HepG2 (cell line): ENCODE results near the gene KRT4. TPM values are rescaled to one million over a fixed set of nuclear protein-coding genes. Genes with fewer than 3 reads are reported as not detected.

Experiments
- ATAC-seq: fragments of 200-7000 bp; cut with Tn5 transposase; 3 replicates; pipeline ENCODE4 v1.9.1; 2020; ENCODE audit warnings: mild to moderate bottlenecking, moderate library complexity
- BruUV-seq: library from RNA; stranded (reverse); fragments of 400-500 nt; replicated peaks from 2 replicates; lab custom pipeline; 2021; lab: Mats Ljungman, UMichigan
- CTCF ChIA-PET: fragments of 300-600 bp; formaldehyde crosslinking; extraction: SDS; loops from one replicate; lab custom pipeline; 2021; ENCODE audit warnings: low total read pairs, inconsistent platforms, low intra/inter-chr PET ratio; lab: Yijun Ruan, JAX
- POLR2A ChIA-PET: fragments of 350-600 bp; sonication (Branson Sonifier 250); formaldehyde crosslinking; loops from one replicate; lab custom pipeline; 2020; ENCODE audit warnings: antibody characterized with exemption, inconsistent platforms; lab: Yijun Ruan, JAX
- DNase-seq: peaks from one replicate; pipeline ENCODE4 v3.0.0-alpha.2; 2015; ENCODE audit warnings: low spot score
- FAIRE-seq: peaks from 3 replicates; lab custom pipeline; 2011; peaks lifted over from hg19 to GRCh38; lab: Jason Lieb, UNC
- H2AFZ ChIP-seq: one replicate; pipeline ENCODE4 v1.6.1; 2011; ENCODE audit warnings: low read length, inconsistent platforms
- H3K27ac ChIP-seq: fragments of 300-600 bp; 3 replicates; pipeline ENCODE4 v1.8.0; 2011; ENCODE audit warnings: mixed run types, mild to moderate bottlenecking, mixed read lengths, low read length, inconsistent platforms; ENCODE audit not compliant: insufficient read depth; ENCODE audit errors: extremely low read length
- H3K27me3 ChIP-seq, 2 experiments: fragments of 200-600 bp in 1 of 2; 2 replicates in 1 of 2; 3 replicates in 1 of 2; pipeline versions ENCODE4 v1.6.0 to v1.8.0; 2011; ENCODE audit warnings: low read length in 2 of 2, mild to moderate bottlenecking in 2 of 2, moderate library complexity in 2 of 2, inconsistent platforms in 1 of 2; ENCODE audit not compliant: insufficient read depth in 2 of 2, control insufficient read depth in 1 of 2
- H3K36me3 ChIP-seq, 2 experiments: fragments of 200-600 bp in 1 of 2; replicated peaks in 1 of 2; 2 replicates in 1 of 2; 3 replicates in 1 of 2; pipeline versions ENCODE4 v1.5.1 to v1.8.0; 2011; ENCODE audit warnings: low read length in 2 of 2, inconsistent platforms in 1 of 2; ENCODE audit not compliant: insufficient read depth in 2 of 2, control insufficient read depth in 1 of 2
- H3K4me1 ChIP-seq: 2 replicates; pipeline ENCODE4 v1.5.1; 2012; ENCODE audit warnings: low read length, inconsistent platforms; ENCODE audit not compliant: insufficient read depth
- H3K4me2 ChIP-seq: 2 replicates; pipeline ENCODE4 v1.6.0; 2011; ENCODE audit warnings: low read depth, low read length, inconsistent platforms
- H3K4me3 ChIP-seq, 3 experiments: fragments of 200-600 bp in 1 of 3; sonication (generic), shearing (Covaris generic) in 1 of 3; replicated peaks in 1 of 3; 2 replicates each; pipeline ENCODE4 v1.5.1; 2011 to 2016; ENCODE audit warnings: low read length in 3 of 3, inconsistent platforms in 2 of 3, low read depth in 2 of 3, mild to moderate bottlenecking in 2 of 3, control low read depth in 1 of 3, mixed read lengths in 1 of 3; ENCODE audit not compliant: insufficient read depth in 1 of 3
- H3K79me2 ChIP-seq: one replicate; pipeline ENCODE4 v1.6.1; 2011; ENCODE audit warnings: low read length, inconsistent platforms; ENCODE audit not compliant: insufficient read depth
- H3K9ac ChIP-seq: 2 replicates; pipeline ENCODE4 v1.6.0; 2011; ENCODE audit warnings: mild to moderate bottlenecking, low read depth, low read length, inconsistent platforms; ENCODE audit not compliant: insufficient read depth
- H3K9me3 ChIP-seq: 2 replicates; pipeline ENCODE4 v1.5.1; 2012; ENCODE audit warnings: mild to moderate bottlenecking, low read length
- H4K20me1 ChIP-seq: 2 replicates; pipeline ENCODE4 v1.6.0; 2011; ENCODE audit warnings: inconsistent platforms, mild to moderate bottlenecking, low read length, moderate library complexity; ENCODE audit not compliant: insufficient read depth
- CHD4 ChIP-seq: fragments of 200-600 bp; sonication (generic); IDR thresholded peaks from 2 replicates; pipeline ENCODE4 v1.7.0; 2017; ENCODE audit warnings: mild to moderate bottlenecking, low read length, borderline replicate concordance
- CREBL2 ChIP-seq: sonication (generic); formaldehyde crosslinking; IDR thresholded peaks from 2 replicates; pipeline ENCODE4 v1.8.1; 2023; ENCODE audit warnings: missing genetic modification reagents, mild to moderate bottlenecking, borderline replicate concordance
- HOXA5 ChIP-seq: sonication (generic); formaldehyde crosslinking; IDR thresholded peaks from 2 replicates; pipeline ENCODE4 v1.4.0; 2020; ENCODE audit warnings: missing genetic modification reagents
- IRX3 ChIP-seq: sonication (generic); formaldehyde crosslinking; IDR thresholded peaks from 2 replicates; pipeline ENCODE4 v1.8.1; 2023; ENCODE audit warnings: mild to moderate bottlenecking, low read depth, missing genetic modification reagents, borderline replicate concordance
- KMT2A ChIP-seq: sonication (generic); formaldehyde crosslinking; IDR thresholded peaks from 2 replicates; pipeline ENCODE4 v1.4.0; 2020; ENCODE audit warnings: missing genetic modification reagents
- LCORL ChIP-seq, 2 experiments: fragments of 450-650 bp in 1 of 2; sonication (generic) in 1 of 2; formaldehyde crosslinking in 1 of 2; IDR thresholded peaks; 2 replicates each; pipeline versions ENCODE4 v1.5.0 to v1.6.1; 2017 to 2020; ENCODE audit warnings: antibody characterized with exemption in 1 of 2, missing genetic modification reagents in 1 of 2
- MYC ChIP-seq: sonication (generic); formaldehyde crosslinking; IDR thresholded peaks from 2 replicates; pipeline ENCODE4 v1.9.0; 2021; ENCODE audit warnings: missing genetic modification reagents, borderline replicate concordance
- PLRG1 ChIP-seq: fragments of 450-650 bp; conservative IDR thresholded peaks from 2 replicates; pipeline ENCODE4 v1.6.1; 2016
- RELA ChIP-seq: sonication (generic); formaldehyde crosslinking; IDR thresholded peaks from 2 replicates; pipeline ENCODE4 v1.4.0; 2020; ENCODE audit warnings: missing genetic modification reagents
- TBP ChIP-seq: sonication (generic); formaldehyde crosslinking; IDR thresholded peaks from 2 replicates; pipeline ENCODE4 v1.5.0; 2020; ENCODE audit warnings: missing genetic modification reagents
- U2AF1 ChIP-seq: fragments of 200-400 bp; formaldehyde crosslinking; optimal IDR thresholded peaks from 2 replicates; pipeline ENCODE3; 2017; ENCODE audit warnings: mild to moderate bottlenecking, low read depth, low read length
- ZFP36L1 ChIP-seq: sonication (generic); formaldehyde crosslinking; IDR thresholded peaks from 2 replicates; pipeline ENCODE4 v1.8.0; 2022; ENCODE audit warnings: mild to moderate bottlenecking, missing genetic modification reagents, moderate library complexity
- ZKSCAN8 ChIP-seq: IDR thresholded peaks from 2 replicates; pipeline ENCODE4 v1.6.1; 2016; ENCODE audit warnings: borderline replicate concordance, missing genetic modification reagents, missing compliant biosample characterization
- ZNF253 ChIP-seq: sonication (generic); formaldehyde crosslinking; IDR thresholded peaks from 2 replicates; pipeline ENCODE4 v1.8.0; 2022; ENCODE audit warnings: mild to moderate bottlenecking, missing genetic modification reagents, borderline replicate concordance
- ZNF382 ChIP-seq: sonication (generic); formaldehyde crosslinking; IDR thresholded peaks from 2 replicates; pipeline ENCODE4 v1.5.0; 2020; ENCODE audit warnings: missing genetic modification reagents, mild to moderate bottlenecking, borderline replicate concordance
- ZNF430 ChIP-seq: sonication (generic); formaldehyde crosslinking; IDR thresholded peaks from 2 replicates; pipeline ENCODE4 v1.9.0; 2021; ENCODE audit warnings: mild to moderate bottlenecking, missing genetic modification reagents
- ZNF572 ChIP-seq: sonication (generic); formaldehyde crosslinking; IDR thresholded peaks from 2 replicates; pipeline ENCODE4 v1.5.1; 2020; ENCODE audit warnings: mild to moderate bottlenecking, missing genetic modification reagents
- ZNF639 ChIP-seq: conservative IDR thresholded peaks from 2 replicates; pipeline ENCODE4 v1.6.1; 2018; ENCODE audit warnings: missing genetic modification reagents
- ZNF709 ChIP-seq: sonication (generic); formaldehyde crosslinking; IDR thresholded peaks from 2 replicates; pipeline ENCODE4 v1.5.0; 2020; ENCODE audit warnings: mild to moderate bottlenecking, missing genetic modification reagents
- whole genome bisulfite sequencing: methylation state at CpG from one replicate; pipeline ENCODE4 v1.1.6; 2017; ENCODE audit warnings: low lambda C conversion rate; 5-methylcytosine and 5-hydroxymethylcytosine counted together
- in situ Hi-C: cut with HindIII; loops from 2 replicates; pipeline ENCODE4 v1.10.0; 2017; ENCODE audit warnings: low pct_unique_long_range_greater_than_20kb; ENCODE audit not compliant: extremely low pct_ligation_motif_present
- intact Hi-C: fragments of 100-400 bp; cut with micrococcal nuclease; formaldehyde crosslinking; loops from one replicate; pipeline ENCODE4 v1.10.0; 2022; ENCODE audit not compliant: unreplicated experiment
- polyA plus RNA-seq, 8 experiments: library from polyadenylated mRNA; depleted of rRNA in 3 of 8; stranded (reverse) in 7 of 8; unstranded in 1 of 8; fragments of >200 nt; fragmentation: Illumina TruSeq in 4 of 8; extraction: Trizol in 4 of 8; gene quantifications; 2 replicates each; pipeline versions ENCODE4 v1.2.1 to v1.2.3, GENCODE V29; 2011 to 2016; ENCODE audit warnings: low read depth in 4 of 8, missing spikeins in 1 of 8, mixed read lengths in 1 of 8; ENCODE audit not compliant: insufficient read depth in 1 of 8
- total RNA-seq, 5 experiments: library from RNA; depleted of rRNA; stranded (reverse); fragments of >200 nt; fragmentation: Illumina TruSeq; extraction: Trizol; gene quantifications; 2 replicates each; pipeline ENCODE4 v1.2.3, GENCODE V29; 2016; ENCODE audit warnings: low read depth in 1 of 5
- TF ChIP-seq, protein P1 (sequence below): sonication (generic); formaldehyde crosslinking; conservative IDR thresholded peaks from 2 replicates; pipeline ENCODE4 v1.4.0; 2020; ENCODE audit warnings: missing genetic modification reagents

KRT4 gene
- total and polyA plus RNA-seq, 2 of the 13 experiments (the other 11 are each of a cell fraction or from before 2014, with no cell fraction given): not detected

DNA sequence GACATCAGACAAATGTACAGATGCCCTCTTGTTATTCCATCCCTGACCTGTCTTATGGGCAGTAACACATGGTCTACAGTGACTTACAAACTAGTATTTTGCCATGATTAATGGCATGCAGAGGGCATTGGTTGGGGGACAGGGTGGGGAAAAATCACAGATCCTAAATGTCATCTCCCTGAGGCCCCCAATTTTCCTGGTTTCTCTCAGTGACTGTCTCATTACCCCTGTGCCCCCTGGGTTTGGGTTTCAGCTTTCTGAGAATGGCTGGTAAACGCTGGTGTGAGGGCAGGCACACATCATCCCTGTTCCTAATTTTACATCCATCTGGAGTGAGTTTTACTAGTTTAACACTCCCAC is 46.9 kb downstream of the KRT4 start (continued):
- TF ChIP-seq IRX3: no peak
- no peak for TF ChIP-seq ZKSCAN8 (CRISPR knock-in tag)
- TF ChIP-seq RELA (CRISPR knock-in tag): no peak
- TF ChIP-seq ZNF572: no peak
- no peak for TF ChIP-seq CHD4
- TF ChIP-seq, protein P1, sequence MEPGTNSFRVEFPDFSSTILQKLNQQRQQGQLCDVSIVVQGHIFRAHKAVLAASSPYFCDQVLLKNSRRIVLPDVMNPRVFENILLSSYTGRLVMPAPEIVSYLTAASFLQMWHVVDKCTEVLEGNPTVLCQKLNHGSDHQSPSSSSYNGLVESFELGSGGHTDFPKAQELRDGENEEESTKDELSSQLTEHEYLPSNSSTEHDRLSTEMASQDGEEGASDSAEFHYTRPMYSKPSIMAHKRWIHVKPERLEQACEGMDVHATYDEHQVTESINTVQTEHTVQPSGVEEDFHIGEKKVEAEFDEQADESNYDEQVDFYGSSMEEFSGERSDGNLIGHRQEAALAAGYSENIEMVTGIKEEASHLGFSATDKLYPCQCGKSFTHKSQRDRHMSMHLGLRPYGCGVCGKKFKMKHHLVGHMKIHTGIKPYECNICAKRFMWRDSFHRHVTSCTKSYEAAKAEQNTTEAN (CRISPR knock-in tag): no peak

GRCh38 chr12:52766351-52767019 is 47.4 kb downstream of the KRT4 start:
- Histone ChIP-seq H3K27ac (no peak overlapping the region), H3K9me3 (no peaks in the 10 kb centered on the region; the same call in 1 of the 2 replicates), H3K4me1 (no peaks in the 10 kb centered on the region), H3K9ac (no peak overlapping the region), H4K20me1 (no peaks in the 10 kb centered on the region), H3K79me2 (no peaks in the 10 kb centered on the region), H3K36me3 (no peaks in the 10 kb centered on the region), H3K4me3 (no peak overlapping the region), H2AFZ (no peak overlapping the region), H3K27me3 (no peaks in the 10 kb centered on the region), H3K4me2 (no peak overlapping the region)
- WGBS: 0% methylated on average over 5 of the region's 5 CpGs
- DNase-seq (no peak), ATAC-seq (no peak), FAIRE-seq (no peak)
- intact Hi-C loops: no loop called here
- POLR2A ChIA-PET: no interaction called here
- in situ Hi-C loops: no loop called here
- no TSS peak for BruUV-seq
- CTCF ChIA-PET: no interaction called here
- TF ChIP-seq ZFP36L1 (CRISPR knock-in tag): no peak
- TF ChIP-seq U2AF1: no peak
- no peak for TF ChIP-seq HOXA5
- no peak for TF ChIP-seq LCORL (IDR thresholded peaks at IDR 0.05)
- no peak for TF ChIP-seq LCORL (CRISPR knock-in tag; IDR thresholded peaks at IDR 0.05)
- TF ChIP-seq TBP (CRISPR knock-in tag): no peak
- TF ChIP-seq ZNF253 (CRISPR knock-in tag): no peak
- no peak for TF ChIP-seq ZNF430
- TF ChIP-seq ZNF382: no peak
- TF ChIP-seq KMT2A (CRISPR knock-in tag): no peak
- no peak for TF ChIP-seq PLRG1
- no peak for TF ChIP-seq ZNF709 (CRISPR knock-in tag)
- no peak for TF ChIP-seq ZNF639
- no peak for TF ChIP-seq CREBL2 (CRISPR knock-in tag)
- TF ChIP-seq MYC (CRISPR knock-in tag): no peak
